ENCODE results near the gene HNRNPC. TPM values are rescaled to one million over a fixed set of nuclear protein-coding genes. Genes with fewer than 3 reads are reported as not detected.

HNRNPC gene
- total RNA-seq, 1 donor from 2014 or later, result 601 TPM

DNA sequence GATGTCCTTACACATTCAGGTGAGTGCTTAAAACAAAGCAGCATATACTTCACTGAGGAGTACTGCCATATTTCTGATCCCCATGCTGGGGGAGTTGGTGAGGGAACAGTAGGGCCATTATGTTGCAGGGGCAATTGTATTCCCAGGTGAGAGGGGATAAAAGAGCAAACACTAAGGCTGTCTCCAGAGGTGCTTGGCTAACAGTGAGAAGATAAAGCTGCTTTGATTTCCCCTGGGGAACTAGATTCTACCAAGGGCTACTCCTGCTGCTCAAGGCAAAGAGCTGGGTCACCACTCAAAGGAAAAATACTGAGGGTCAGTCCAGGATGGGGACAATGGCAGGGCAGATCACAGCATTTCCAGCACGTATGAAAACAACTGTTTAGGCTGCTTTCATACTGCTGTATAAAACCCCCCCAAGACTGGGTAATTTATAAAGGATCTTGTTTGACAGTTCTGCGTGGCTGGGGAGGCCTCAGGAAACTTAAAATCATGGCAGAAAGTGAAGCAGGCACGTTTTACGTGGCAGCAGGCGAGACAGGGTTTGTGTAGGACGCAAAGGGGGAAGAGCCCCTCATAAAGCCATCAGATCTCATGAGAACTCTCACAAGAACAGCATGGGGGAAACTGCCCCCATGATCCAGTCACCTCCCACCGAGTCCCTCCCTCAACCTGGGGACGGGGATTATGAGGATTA lies 65.6 kb downstream of the HNRNPC start:
- Mint-ChIP-seq H3K9me3 (ENCODE audit: unreplicated experiment) (no peaks in the 10 kb centered on the region), H3K27ac (ENCODE audit: unreplicated experiment) (peak overlapping the region; percentile 75), H3K4me3 (ENCODE audit: unreplicated experiment) (no peak overlapping the region), H3K27me3 (ENCODE audit: unreplicated experiment) (peaks cover 9% of the 10 kb centered on the region), H3K36me3 (ENCODE audit: low read depth, unreplicated experiment) (peaks cover 50% of the 10 kb centered on the region), H3K4me1 (ENCODE audit: unreplicated experiment) (peaks cover 32% of the 10 kb centered on the region)
- TF ChIP-seq, protein P1, sequence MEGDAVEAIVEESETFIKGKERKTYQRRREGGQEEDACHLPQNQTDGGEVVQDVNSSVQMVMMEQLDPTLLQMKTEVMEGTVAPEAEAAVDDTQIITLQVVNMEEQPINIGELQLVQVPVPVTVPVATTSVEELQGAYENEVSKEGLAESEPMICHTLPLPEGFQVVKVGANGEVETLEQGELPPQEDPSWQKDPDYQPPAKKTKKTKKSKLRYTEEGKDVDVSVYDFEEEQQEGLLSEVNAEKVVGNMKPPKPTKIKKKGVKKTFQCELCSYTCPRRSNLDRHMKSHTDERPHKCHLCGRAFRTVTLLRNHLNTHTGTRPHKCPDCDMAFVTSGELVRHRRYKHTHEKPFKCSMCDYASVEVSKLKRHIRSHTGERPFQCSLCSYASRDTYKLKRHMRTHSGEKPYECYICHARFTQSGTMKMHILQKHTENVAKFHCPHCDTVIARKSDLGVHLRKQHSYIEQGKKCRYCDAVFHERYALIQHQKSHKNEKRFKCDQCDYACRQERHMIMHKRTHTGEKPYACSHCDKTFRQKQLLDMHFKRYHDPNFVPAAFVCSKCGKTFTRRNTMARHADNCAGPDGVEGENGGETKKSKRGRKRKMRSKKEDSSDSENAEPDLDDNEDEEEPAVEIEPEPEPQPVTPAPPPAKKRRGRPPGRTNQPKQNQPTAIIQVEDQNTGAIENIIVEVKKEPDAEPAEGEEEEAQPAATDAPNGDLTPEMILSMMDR (IDR thresholded peaks at IDR 0.05; ENCODE audit: unreplicated experiment), result no peak
- DNase-seq (ENCODE audit: low spot score), result no peak

DNA sequence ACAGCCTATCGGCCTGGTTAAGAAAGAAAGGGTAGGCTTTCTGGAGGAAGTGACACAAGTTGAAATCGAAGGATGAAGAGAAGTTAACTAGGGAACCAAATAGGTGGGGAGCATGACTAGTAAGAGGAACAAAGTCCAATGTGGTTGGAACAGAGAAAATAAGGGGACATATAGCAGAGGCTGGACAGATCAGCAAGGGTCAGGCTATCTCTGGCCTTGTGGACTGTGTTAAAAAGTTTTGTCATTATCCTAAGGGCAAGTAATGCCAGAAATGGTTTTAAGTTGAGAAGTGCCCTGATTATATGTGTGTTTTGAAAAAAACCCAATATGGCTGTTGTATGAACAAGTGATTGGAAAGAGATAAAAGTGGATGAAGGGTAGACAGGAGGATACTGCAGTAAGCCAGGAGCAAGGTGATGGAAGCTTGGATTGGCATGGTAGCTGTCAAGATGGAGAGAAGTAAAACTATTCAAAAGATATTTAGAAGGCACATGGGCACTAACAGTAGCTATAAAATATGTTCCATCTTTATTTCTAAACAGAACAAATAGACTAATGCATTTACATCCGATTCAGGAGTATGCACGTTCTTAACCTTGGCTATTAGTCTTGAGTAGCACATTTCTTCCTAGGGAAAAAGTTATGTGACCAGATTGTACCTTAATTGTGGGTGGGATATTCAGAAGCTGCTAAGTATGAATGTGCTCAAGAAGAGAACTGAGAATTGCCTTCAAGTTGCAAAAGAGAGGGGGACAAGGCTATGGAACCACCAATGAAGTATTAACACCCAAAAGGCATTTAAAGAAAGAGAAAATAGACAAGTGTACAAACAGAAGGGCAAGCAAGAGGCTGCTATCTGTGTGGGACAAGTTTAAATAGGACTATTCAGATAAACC lies 66.5 kb downstream of the HNRNPC start:
- H3K27ac Mint-ChIP-seq (ENCODE audit: unreplicated experiment), result no peak overlapping the region
- peaks cover 9% of the 10 kb centered on the region for H3K27me3 Mint-ChIP-seq (ENCODE audit: unreplicated experiment)

GRCh38 chr14:21201732-21202462 lies 67.3 kb downstream of the HNRNPC start:
- Mint-ChIP-seq H3K27ac (ENCODE audit: unreplicated experiment) (no peak overlapping the region), H3K4me1 (ENCODE audit: unreplicated experiment) (peaks cover 15% of the 10 kb centered on the region), H3K27me3 (ENCODE audit: unreplicated experiment) (peaks cover 9% of the 10 kb centered on the region), H3K9me3 (ENCODE audit: unreplicated experiment) (no peaks in the 10 kb centered on the region), H3K4me3 (ENCODE audit: unreplicated experiment) (no peak overlapping the region), H3K36me3 (ENCODE audit: low read depth, unreplicated experiment) (peaks cover 35% of the 10 kb centered on the region)
- DNase-seq (ENCODE audit: low spot score), result no peak
- TF ChIP-seq, protein P1 (IDR thresholded peaks at IDR 0.05; ENCODE audit: unreplicated experiment), result no peak

More for the DNA sequence above, 66.5 kb downstream of the HNRNPC start:
- H3K4me1 Mint-ChIP-seq (ENCODE audit: unreplicated experiment), result peaks cover 23% of the 10 kb centered on the region
- H3K9me3 Mint-ChIP-seq (ENCODE audit: unreplicated experiment), result no peaks in the 10 kb centered on the region
- no peak for DNase-seq (ENCODE audit: low spot score)
- TF ChIP-seq, protein P1 (IDR thresholded peaks at IDR 0.05; ENCODE audit: unreplicated experiment), result no peak
- no peak overlapping the region for H3K4me3 Mint-ChIP-seq (ENCODE audit: unreplicated experiment)
- H3K36me3 Mint-ChIP-seq (ENCODE audit: low read depth, unreplicated experiment), result peaks cover 42% of the 10 kb centered on the region

- no peak overlapping the region for H3K27ac Mint-ChIP-seq (ENCODE audit: unreplicated experiment)
- peaks cover 9% of the 10 kb centered on the region for H3K27me3 Mint-ChIP-seq (ENCODE audit: unreplicated experiment)
- no peak for DNase-seq (ENCODE audit: low spot score)
- peaks cover 27% of the 10 kb centered on the region for H3K36me3 Mint-ChIP-seq (ENCODE audit: low read depth, unreplicated experiment)
- TF ChIP-seq, protein P1 (IDR thresholded peaks at IDR 0.05; ENCODE audit: unreplicated experiment), result no peak
- no peak overlapping the region for H3K4me3 Mint-ChIP-seq (ENCODE audit: unreplicated experiment)
- H3K9me3 Mint-ChIP-seq (ENCODE audit: unreplicated experiment), result no peaks in the 10 kb centered on the region
- H3K4me1 Mint-ChIP-seq (ENCODE audit: unreplicated experiment), result peaks cover 9% of the 10 kb centered on the region
Measured at GRCh38 chr14:21200752-21201461, 68.3 kb downstream of the HNRNPC start.

Measured in endothelial cell (in vitro differentiated cells).